SK-N-SH (cell line): ENCODE data around the gene MAD1L1. TPM values are rescaled to one million over a fixed set of nuclear protein-coding genes. Genes with fewer than 3 reads are reported as not detected.

Experiments
- CTCF ChIA-PET: fragments of 300-600, 350-600 bp; formaldehyde crosslinking; extraction: SDS; loops from one replicate; lab custom pipeline; 2021; lab: Yijun Ruan, JAX
- POLR2A ChIA-PET: fragments of 350-600 bp; sonication (Branson Sonifier 250); formaldehyde crosslinking; extraction: SDS; loops from one replicate; lab custom pipeline; 2020; ENCODE audit warnings: antibody characterized with exemption, inconsistent platforms; lab: Yijun Ruan, JAX
- DNase-seq: peaks from one replicate; pipeline ENCODE4 v3.0.0; 2012
- H2AFZ ChIP-seq: fragments of 200-600 bp; sonication (generic); 2 replicates; pipeline ENCODE4 v1.8.1; 2016; ENCODE audit warnings: antibody characterized with exemption, mild to moderate bottlenecking, low read depth
- H3F3A ChIP-seq: fragments of 200-600 bp; sonication (generic); replicated peaks from 2 replicates; pipeline ENCODE3; 2016; ENCODE audit warnings: antibody characterized with exemption, mild to moderate bottlenecking; ENCODE audit not compliant: insufficient read depth
- H3K27ac ChIP-seq, 2 experiments: fragments of 200-500 bp in 1 of 2; fragments of 200-600 bp in 1 of 2; sonication (Bioruptor generic) in 1 of 2; sonication (generic), shearing (Covaris generic) in 1 of 2; 2 replicates each; pipeline versions ENCODE4 v1.5.1 to v1.6.1; 2014 to 2016; ENCODE audit warnings: low read depth in 2 of 2, inconsistent platforms in 1 of 2, low read length in 1 of 2, mild to moderate bottlenecking in 1 of 2, mixed read lengths in 1 of 2
- H3K27me3 ChIP-seq: fragments of 200-600 bp; sonication (generic), shearing (Covaris generic); 2 replicates; pipeline ENCODE4 v1.6.1; 2016; ENCODE audit warnings: mixed run types; ENCODE audit not compliant: insufficient read depth
- H3K36me3 ChIP-seq, 2 experiments: fragments of 200-500 bp in 1 of 2; fragments of 200-600 bp in 1 of 2; sonication (Bioruptor generic) in 1 of 2; sonication (generic) in 1 of 2; replicated peaks in 1 of 2; 2 replicates each; pipeline versions ENCODE3 to v1.5.1; 2014 to 2016; ENCODE audit warnings: low read length in 1 of 2, mild to moderate bottlenecking in 1 of 2; ENCODE audit not compliant: insufficient read depth in 2 of 2, control insufficient read depth in 1 of 2
- H3K4me1 ChIP-seq, 2 experiments: fragments of 200-500 bp in 1 of 2; fragments of 200-600 bp in 1 of 2; sonication (Bioruptor generic) in 1 of 2; sonication (generic), shearing (Covaris generic) in 1 of 2; 2 replicates each; pipeline versions ENCODE4 v1.5.1 to v1.6.1; 2014 to 2016; ENCODE audit warnings: low read depth in 1 of 2, low read length in 1 of 2, mixed run types in 1 of 2; ENCODE audit not compliant: insufficient read depth in 2 of 2, control insufficient read depth in 1 of 2
- H3K4me2 ChIP-seq: fragments of 200-600 bp; sonication (generic), shearing (Covaris generic); 2 replicates; pipeline ENCODE4 v1.6.1; 2017; ENCODE audit warnings: mixed run types
- H3K4me3 ChIP-seq, 2 experiments: fragments of 200-500 bp in 1 of 2; fragments of 200-600 bp in 1 of 2; sonication (Bioruptor generic) in 1 of 2; sonication (generic), shearing (Covaris generic) in 1 of 2; 2 replicates each; pipeline versions ENCODE4 v1.5.1 to v1.8.1; 2014 to 2016; ENCODE audit warnings: low read depth in 2 of 2, inconsistent platforms in 1 of 2, low read length in 1 of 2, mild to moderate bottlenecking in 1 of 2, mixed read lengths in 1 of 2, moderate library complexity in 1 of 2
- H3K79me2 ChIP-seq: fragments of 200-600 bp; sonication (generic); 2 replicates; pipeline ENCODE4 v1.8.1; 2017; ENCODE audit warnings: mild to moderate bottlenecking; ENCODE audit not compliant: insufficient read depth
- H3K9ac ChIP-seq: fragments of 200-600 bp; sonication (generic); 2 replicates; pipeline ENCODE4 v1.6.1; 2017; ENCODE audit warnings: mixed run types
- H3K9me2 ChIP-seq: fragments of 200-600 bp; sonication (generic); 2 replicates; pipeline ENCODE4 v1.6.1; 2017; ENCODE audit warnings: mixed run types
- H3K9me3 ChIP-seq: fragments of 200-600 bp; sonication (generic); 2 replicates; pipeline ENCODE4 v1.6.1; 2017; ENCODE audit warnings: mixed run types, mild to moderate bottlenecking, moderate library complexity
- H4K20me1 ChIP-seq: fragments of 200-600 bp; sonication (generic); 2 replicates; pipeline ENCODE4 v1.6.1; 2017; ENCODE audit warnings: mild to moderate bottlenecking, mixed run types; ENCODE audit not compliant: insufficient read depth
- ELF1 ChIP-seq: IDR thresholded peaks from 2 replicates; pipeline ENCODE4 v1.4.0; 2012
- EP300 ChIP-seq, 2 experiments: IDR thresholded peaks; 2 replicates each; pipeline versions ENCODE4 v1.4.0 to v1.6.1; 2012; ENCODE audit warnings: borderline replicate concordance in 1 of 2, low read depth in 1 of 2, low read length in 1 of 2
- EZH2phosphoT487 ChIP-seq: fragments of 200-600 bp; sonication (generic); IDR thresholded peaks from 2 replicates; pipeline ENCODE4 v1.6.1; 2017; ENCODE audit warnings: low read depth, mixed run types, mild to moderate bottlenecking, antibody characterized with exemption, moderate library complexity, borderline replicate concordance
- FOSL2 ChIP-seq: IDR thresholded peaks from 2 replicates; pipeline ENCODE4 v1.4.0; 2012; ENCODE audit warnings: low read depth, mild to moderate bottlenecking, moderate library complexity, borderline replicate concordance
- FOXJ3 ChIP-seq: sonication (generic); formaldehyde crosslinking; IDR thresholded peaks from 2 replicates; pipeline ENCODE4 v1.5.1; 2020; ENCODE audit warnings: mild to moderate bottlenecking, missing genetic modification reagents
- FOXM1 ChIP-seq: IDR thresholded peaks from 2 replicates; pipeline ENCODE4 v1.4.0; 2012; ENCODE audit warnings: low read depth, mild to moderate bottlenecking
- GATA2 ChIP-seq: sonication (generic); formaldehyde crosslinking; IDR thresholded peaks from 2 replicates; pipeline ENCODE4 v1.5.0; 2020; ENCODE audit warnings: mild to moderate bottlenecking, missing genetic modification reagents
- JUND ChIP-seq: IDR thresholded peaks from 2 replicates; pipeline ENCODE4 v1.4.0; 2012
- NRF1 ChIP-seq: IDR thresholded peaks from 2 replicates; pipeline ENCODE4 v1.6.1; 2012; ENCODE audit warnings: low read depth, mild to moderate bottlenecking, low read length
- POLR2AphosphoS5 ChIP-seq: IDR thresholded peaks from 2 replicates; pipeline ENCODE4 v1.6.1; 2012; ENCODE audit warnings: low read depth, low read length
- RFX5 ChIP-seq: IDR thresholded peaks from 2 replicates; pipeline ENCODE4 v1.6.1; 2012; ENCODE audit warnings: mild to moderate bottlenecking, improper control_type of control experiment, low read length
- SIN3A ChIP-seq: IDR thresholded peaks from 2 replicates; pipeline ENCODE4 v1.6.1; 2012; ENCODE audit warnings: low read depth, mild to moderate bottlenecking, low read length, moderate library complexity, borderline replicate concordance
- TEAD4 ChIP-seq: IDR thresholded peaks from 2 replicates; pipeline ENCODE4 v1.4.0; 2012; ENCODE audit warnings: mild to moderate bottlenecking, borderline replicate concordance; ENCODE audit not compliant: insufficient read depth
- YY1 ChIP-seq: IDR thresholded peaks from 2 replicates; pipeline ENCODE4 v1.4.0; 2012; ENCODE audit warnings: low read depth, mild to moderate bottlenecking
- WGBS: methylation state at CpG from one replicate; pipeline ENCODE4 v1.1.6; 2017; ENCODE audit warnings: low lambda C conversion rate; 5-methylcytosine and 5-hydroxymethylcytosine counted together
- polyA plus RNA-seq, 3 experiments: library from polyadenylated mRNA; depleted of rRNA; stranded (reverse); fragments of >200 nt; gene quantifications; 2 replicates each; pipeline ENCODE4 v1.2.3, GENCODE V29; 2012
- TF ChIP-seq, protein P1 (sequence below): fragments of 200-600 bp; sonication (generic); IDR thresholded peaks from 2 replicates; pipeline ENCODE4 v1.6.1; 2017; ENCODE audit warnings: antibody characterized with exemption, mild to moderate bottlenecking, moderate library complexity
- TF ChIP-seq, protein P2 (sequence below): fragments of 150-350 bp; IDR thresholded peaks from 2 replicates; pipeline ENCODE4 v1.6.1; 2016; ENCODE audit warnings: mild to moderate bottlenecking, low read depth, low read length
- TF ChIP-seq, protein P3 (sequence below): IDR thresholded peaks from 2 replicates; pipeline ENCODE4 v1.4.0; 2012; ENCODE audit warnings: low read depth

MAD1L1 gene
- polyA plus RNA-seq, 1 of the 3 experiments (the other 2 are of a cell fraction), result 46.2 TPM

DNA sequence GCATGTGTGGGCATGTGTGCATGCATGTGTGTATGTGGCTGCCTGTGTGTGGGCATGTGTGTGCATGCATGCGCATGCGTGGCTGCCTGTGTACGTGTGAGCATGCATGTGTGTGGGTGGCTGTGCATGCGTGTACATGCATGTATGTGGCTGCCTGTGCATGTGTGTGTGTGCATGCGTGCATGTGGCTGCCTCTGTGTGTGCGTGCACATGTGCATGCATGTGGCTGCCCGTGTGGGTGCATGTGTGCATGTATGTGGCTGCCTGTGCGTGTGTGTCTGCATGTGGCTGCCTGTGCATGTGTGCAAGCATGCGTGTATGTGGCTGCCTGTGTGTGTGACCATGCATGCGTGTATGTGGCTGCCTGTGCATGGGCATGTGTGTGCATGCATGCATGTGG lies 345.5 kb downstream of the MAD1L1 start:
- peaks cover 16 to 21% of the 10 kb centered on the region in 2 experiments; a peak in 3 of 4 replicates for H3K4me1 ChIP-seq
- no peaks in the 10 kb centered on the region for H3K9me3 ChIP-seq
- H3K79me2 ChIP-seq, result no peaks in the 10 kb centered on the region
- TF ChIP-seq JUND (no peak), SIN3A (no peak), EP300 (IDR thresholded peaks at IDR 0.05; ENCODE audit: borderline replicate concordance in 1 of 2, low read depth in 1 of 2, low read length in 1 of 2) (no peak), NRF1 (no peak), EZH2phosphoT487 (no peak), POLR2AphosphoS5 (no peak), FOXJ3 (CRISPR knock-in tag) (no peak), GATA2 (no peak), ELF1 (no peak), FOSL2 (no peak), TEAD4 (no peak), RFX5 (no peak), FOXM1 (no peak), YY1 (no peak)
- TF ChIP-seq, protein P1, sequence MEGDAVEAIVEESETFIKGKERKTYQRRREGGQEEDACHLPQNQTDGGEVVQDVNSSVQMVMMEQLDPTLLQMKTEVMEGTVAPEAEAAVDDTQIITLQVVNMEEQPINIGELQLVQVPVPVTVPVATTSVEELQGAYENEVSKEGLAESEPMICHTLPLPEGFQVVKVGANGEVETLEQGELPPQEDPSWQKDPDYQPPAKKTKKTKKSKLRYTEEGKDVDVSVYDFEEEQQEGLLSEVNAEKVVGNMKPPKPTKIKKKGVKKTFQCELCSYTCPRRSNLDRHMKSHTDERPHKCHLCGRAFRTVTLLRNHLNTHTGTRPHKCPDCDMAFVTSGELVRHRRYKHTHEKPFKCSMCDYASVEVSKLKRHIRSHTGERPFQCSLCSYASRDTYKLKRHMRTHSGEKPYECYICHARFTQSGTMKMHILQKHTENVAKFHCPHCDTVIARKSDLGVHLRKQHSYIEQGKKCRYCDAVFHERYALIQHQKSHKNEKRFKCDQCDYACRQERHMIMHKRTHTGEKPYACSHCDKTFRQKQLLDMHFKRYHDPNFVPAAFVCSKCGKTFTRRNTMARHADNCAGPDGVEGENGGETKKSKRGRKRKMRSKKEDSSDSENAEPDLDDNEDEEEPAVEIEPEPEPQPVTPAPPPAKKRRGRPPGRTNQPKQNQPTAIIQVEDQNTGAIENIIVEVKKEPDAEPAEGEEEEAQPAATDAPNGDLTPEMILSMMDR, result no peak
- TF ChIP-seq, protein P2, sequence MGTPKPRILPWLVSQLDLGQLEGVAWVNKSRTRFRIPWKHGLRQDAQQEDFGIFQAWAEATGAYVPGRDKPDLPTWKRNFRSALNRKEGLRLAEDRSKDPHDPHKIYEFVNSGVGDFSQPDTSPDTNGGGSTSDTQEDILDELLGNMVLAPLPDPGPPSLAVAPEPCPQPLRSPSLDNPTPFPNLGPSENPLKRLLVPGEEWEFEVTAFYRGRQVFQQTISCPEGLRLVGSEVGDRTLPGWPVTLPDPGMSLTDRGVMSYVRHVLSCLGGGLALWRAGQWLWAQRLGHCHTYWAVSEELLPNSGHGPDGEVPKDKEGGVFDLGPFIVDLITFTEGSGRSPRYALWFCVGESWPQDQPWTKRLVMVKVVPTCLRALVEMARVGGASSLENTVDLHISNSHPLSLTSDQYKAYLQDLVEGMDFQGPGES, result no peak
- TF ChIP-seq, protein P3, sequence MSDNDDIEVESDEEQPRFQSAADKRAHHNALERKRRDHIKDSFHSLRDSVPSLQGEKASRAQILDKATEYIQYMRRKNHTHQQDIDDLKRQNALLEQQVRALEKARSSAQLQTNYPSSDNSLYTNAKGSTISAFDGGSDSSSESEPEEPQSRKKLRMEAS, result no peak
- no peaks in the 10 kb centered on the region; the same call in none of the 2 replicates for H4K20me1 ChIP-seq
- no peak overlapping the region for H3K4me2 ChIP-seq
- no peak overlapping the region for H3K9ac ChIP-seq
- no peak overlapping the region for H3K27ac ChIP-seq
- ChIA-PET CTCF (no interaction called here), POLR2A (no interaction called here)
- H2AFZ ChIP-seq, result no peak overlapping the region
- peaks cover 21% of the 10 kb centered on the region for H3F3A ChIP-seq
- no peak overlapping the region for H3K4me3 ChIP-seq
- no peaks in the 10 kb centered on the region for H3K9me2 ChIP-seq
- no peaks in the 10 kb centered on the region for H3K36me3 ChIP-seq
- H3K27me3 ChIP-seq, result no peaks in the 10 kb centered on the region
- 85% methylated on average over 10 of the region's 10 CpGs for WGBS
- no peak for DNase-seq
